Endothelial cell of umbilical vein (primary cell): ENCODE data around the gene ARHGAP10. TPM values are rescaled to one million over a fixed set of nuclear protein-coding genes. Genes with fewer than 3 reads are reported as not detected.
A peak's percentile ranks its signal among the peaks of the same experiment; 100 is the strongest.

Experiments
- BruUV-seq: library from RNA; stranded (reverse); fragments of 400-500 nt; replicated peaks from 2 replicates; lab custom pipeline; 2021; lab: Mats Ljungman, UMichigan
- CTCF ChIA-PET: fragments of 300-600, 350-600 bp; sonication (Branson Sonifier 250); formaldehyde crosslinking; loops from one replicate; lab custom pipeline; 2021; ENCODE audit warnings: antibody characterized with exemption, inconsistent platforms; lab: Charles Lee
- POLR2A ChIA-PET: fragments of 300-600, 350-600 bp; sonication (Branson Sonifier 250); formaldehyde crosslinking; loops from one replicate; lab custom pipeline; 2021; ENCODE audit warnings: antibody characterized with exemption, inconsistent platforms; lab: Charles Lee
- DNase-seq: peaks from one replicate; pipeline ENCODE4 v3.0.0-alpha.2; 2011; ENCODE audit warnings: low read depth, low spot score
- FAIRE-seq: peaks from 2 replicates; lab custom pipeline; 2011; peaks lifted over from hg19 to GRCh38; lab: Jason Lieb, UNC
- H2AFZ ChIP-seq: 2 replicates; pipeline ENCODE4 v1.6.0; 2012; ENCODE audit warnings: low read depth, low read length, control low read depth, inconsistent platforms
- H3K27ac ChIP-seq: 2 replicates; pipeline ENCODE4 v1.5.1; 2011; ENCODE audit warnings: low read depth, mild to moderate bottlenecking, control low read depth, low read length, moderate library complexity; ENCODE audit not compliant: insufficient read depth
- H3K27me3 ChIP-seq, 2 experiments: 2 replicates each; pipeline versions ENCODE4 v1.6.0 to v1.6.1; 2011; ENCODE audit warnings: low read length in 2 of 2, mixed read lengths in 1 of 2; ENCODE audit not compliant: control insufficient read depth in 2 of 2, insufficient read depth in 2 of 2
- H3K36me3 ChIP-seq, 2 experiments: 2 replicates in 1 of 2; 3 replicates in 1 of 2; pipeline ENCODE4 v1.5.1; 2011; ENCODE audit warnings: low read length in 2 of 2, mild to moderate bottlenecking in 1 of 2, moderate library complexity in 1 of 2; ENCODE audit not compliant: control insufficient read depth in 2 of 2, insufficient read depth in 2 of 2; ENCODE audit errors: extremely low read depth in 1 of 2
- H3K4me1 ChIP-seq: 3 replicates; pipeline ENCODE4 v1.5.1; 2011; ENCODE audit warnings: mild to moderate bottlenecking, low read length; ENCODE audit not compliant: control insufficient read depth, insufficient read depth; ENCODE audit errors: extremely low read depth
- H3K4me2 ChIP-seq: 2 replicates; pipeline ENCODE4 v1.6.1; 2011; ENCODE audit warnings: low read length, control low read depth, mixed read lengths; ENCODE audit not compliant: insufficient read depth
- H3K4me3 ChIP-seq, 3 experiments: fragments of 200-600 bp in 1 of 3; sonication (generic), shearing (Covaris generic) in 1 of 3; replicated peaks in 1 of 3; 2 replicates each; pipeline ENCODE4 v1.5.1; 2011 to 2016; ENCODE audit warnings: control low read depth in 3 of 3, low read length in 3 of 3, mild to moderate bottlenecking in 2 of 3, inconsistent platforms in 1 of 3, low read depth in 1 of 3, moderate library complexity in 1 of 3; ENCODE audit not compliant: insufficient read depth in 1 of 3
- H3K79me2 ChIP-seq: 2 replicates; pipeline ENCODE4 v1.6.0; 2012; ENCODE audit warnings: low read length, inconsistent platforms; ENCODE audit not compliant: control insufficient read depth, insufficient read depth
- H3K9ac ChIP-seq: replicated peaks from 2 replicates; pipeline ENCODE3; 2011; ENCODE audit warnings: low read length, control low read depth; ENCODE audit not compliant: insufficient read depth; ENCODE audit errors: extremely low read depth
- H3K9me1 ChIP-seq: replicated peaks from 3 replicates; pipeline ENCODE4 v1.6.0; 2011; ENCODE audit warnings: mild to moderate bottlenecking, low read length; ENCODE audit not compliant: control insufficient read depth, insufficient read depth; ENCODE audit errors: extremely low read depth
- H3K9me3 ChIP-seq: replicated peaks from 2 replicates; pipeline ENCODE4 v1.5.1; 2012; ENCODE audit warnings: low read length, inconsistent platforms; ENCODE audit not compliant: control insufficient read depth, insufficient read depth
- H4K20me1 ChIP-seq: replicated peaks from 2 replicates; pipeline ENCODE3; 2011; ENCODE audit warnings: mild to moderate bottlenecking, low read length; ENCODE audit not compliant: control insufficient read depth, insufficient read depth; ENCODE audit errors: extremely low read depth
- EZH2 ChIP-seq: IDR thresholded peaks from 2 replicates; pipeline ENCODE4 v1.6.1; 2012; ENCODE audit warnings: borderline replicate concordance, low read depth, mild to moderate bottlenecking, moderate library complexity, low read length, inconsistent platforms; ENCODE audit not compliant: severe bottlenecking
- FOS ChIP-seq: IDR thresholded peaks from 2 replicates; pipeline ENCODE4 v1.6.1; 2011; ENCODE audit warnings: mild to moderate bottlenecking, low read length, moderate library complexity, borderline replicate concordance; ENCODE audit not compliant: insufficient read depth
- GATA2 ChIP-seq: IDR thresholded peaks from 2 replicates; pipeline ENCODE4 v1.7.0; 2011; ENCODE audit warnings: low read depth, mild to moderate bottlenecking, moderate library complexity, mixed read lengths, low read length; ENCODE audit not compliant: insufficient read length, insufficient read depth
- JUN ChIP-seq: IDR thresholded peaks from 2 replicates; pipeline ENCODE4 v1.6.1; 2011; ENCODE audit warnings: borderline replicate concordance, low read depth; ENCODE audit not compliant: insufficient read length, insufficient read depth
- MYC ChIP-seq: IDR thresholded peaks from one replicate; pipeline ENCODE4 v1.6.1; 2011; ENCODE audit warnings: mild to moderate bottlenecking, low read depth, low read length
- POLR2A ChIP-seq: IDR thresholded peaks from 2 replicates; pipeline ENCODE4 v1.6.1; 2012; ENCODE audit warnings: low read depth, mild to moderate bottlenecking, control low read depth, low read length
- POLR2AphosphoS5 ChIP-seq: IDR thresholded peaks from 2 replicates; pipeline ENCODE4 v1.6.1; 2012; ENCODE audit warnings: low read depth, mild to moderate bottlenecking, control low read depth, low read length, moderate library complexity; ENCODE audit not compliant: insufficient read depth
- dilution Hi-C: fragments of 300-500 bp; cut with MboI; formaldehyde crosslinking; loops from one replicate; pipeline ENCODE4 v1.15.0; 2019; ENCODE audit warnings: low sequenced_read_pairs; ENCODE audit not compliant: extremely low pct_ligation_motif_present
- intact Hi-C: fragments of 100-400 bp; cut with micrococcal nuclease; formaldehyde crosslinking; loops from one replicate; pipeline ENCODE4 v1.10.0; 2022
- polyA plus RNA-seq, 4 experiments: library from polyadenylated mRNA; depleted of rRNA in 3 of 4; stranded (reverse) in 3 of 4; unstranded in 1 of 4; fragments of >200 nt; gene quantifications; 2 replicates each; pipeline versions ENCODE4 v1.2.1 to v1.2.3, GENCODE V29; 2011 to 2012; ENCODE audit warnings: missing spikeins in 1 of 4
- total RNA-seq: library from RNA; stranded (reverse); gene quantifications from 2 replicates; pipeline ENCODE4 v1.2.3, GENCODE V29; 2021
- TF ChIP-seq, protein P1 (sequence below), 2 donors: IDR thresholded peaks; 1 replicate in 1 of 2; 2 replicates in 1 of 2; pipeline ENCODE4 v1.5.1; 2011; ENCODE audit warnings: low read length in 2 of 2, mild to moderate bottlenecking in 2 of 2, moderate library complexity in 2 of 2, control low read depth in 1 of 2, inconsistent platforms in 1 of 2, low read depth in 1 of 2; ENCODE audit not compliant: insufficient read depth in 1 of 2; ENCODE audit errors: extremely low read depth in 1 of 2
- TF ChIP-seq, protein P2 (sequence below): IDR thresholded peaks from 2 replicates; pipeline ENCODE4 v1.6.1; 2011; ENCODE audit not compliant: insufficient read depth, insufficient read length

Gene ARHGAP10
- total and polyA plus RNA-seq, 2 donors (not counting 3 experiments of a cell fraction or from before 2014, with no cell fraction given): 20.4 to 36.7 TPM

DNA sequence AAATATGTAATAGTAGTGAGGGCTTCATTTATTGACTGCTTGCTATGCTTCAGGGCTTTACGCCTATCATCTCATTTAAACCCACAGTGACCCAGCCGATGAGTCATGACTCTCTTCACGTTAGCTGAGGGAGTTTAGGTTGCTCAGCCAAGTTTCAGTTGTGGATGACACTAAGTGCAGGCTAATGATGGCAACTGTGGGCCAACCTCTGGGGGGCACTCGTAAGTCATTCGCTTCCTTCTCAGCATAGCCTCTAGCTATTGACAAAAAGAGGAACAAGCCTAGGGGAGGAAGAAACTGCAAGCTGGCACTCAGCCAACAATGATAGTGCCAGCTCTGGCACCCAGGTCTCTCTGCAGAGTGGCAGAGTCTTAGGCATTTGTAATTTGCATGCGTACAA lies 325.0 kb downstream of the ARHGAP10 start:
- intact Hi-C loops: loop anchor here (5.0 kb wide), 1 partner anchor 385 kb away; the partner anchor contains the start of gene NR3C2
- H3K9me1 ChIP-seq: no peaks in the 10 kb centered on the region
- H3K4me2 ChIP-seq: no peak overlapping the region
- no peaks in the 10 kb centered on the region for H3K4me1 ChIP-seq
- no peaks in the 10 kb centered on the region for H4K20me1 ChIP-seq
- H3K9me3 ChIP-seq: no peaks in the 10 kb centered on the region
- CTCF ChIA-PET: interaction anchor here (1.0 to 1.7 kb wide), 3 partner anchors 9 to 974 kb away, joined by 3 to 4 read pairs (median 3); no protein-coding TSS in a partner anchor
- no peak overlapping the region for H3K9ac ChIP-seq
- H2AFZ ChIP-seq: no peak overlapping the region
- no peaks in the 10 kb centered on the region for H3K27me3 ChIP-seq
- H3K27ac ChIP-seq: no peak overlapping the region
- DNase-seq: peak; percentile 25
- dilution Hi-C loops: no loop called here
- BruUV-seq: no TSS peak
- no peak overlapping the region for H3K4me3 ChIP-seq
- TF ChIP-seq POLR2AphosphoS5 (no peak), FOS (peak; percentile 55), MYC (no peak)
- H3K36me3 ChIP-seq: no peaks in the 10 kb centered on the region
- H3K79me2 ChIP-seq: no peaks in the 10 kb centered on the region
- POLR2A ChIA-PET: interaction anchor here (0.7 kb wide), 1 partner anchor 27 kb away, joined by 3 read pairs; no protein-coding TSS in a partner anchor
- peak; percentile 59 for FAIRE-seq

- dilution Hi-C loops (no loop called here), intact Hi-C loops (loop anchor here (5.0 kb wide), 1 partner anchor 385 kb away; the partner anchor contains the start of gene NR3C2)
- CTCF ChIA-PET: interaction anchor here (1.0 kb wide), 1 partner anchor 974 kb away, joined by 3 read pairs; no protein-coding TSS in a partner anchor
- FAIRE-seq (no peak), DNase-seq (no peak)
- Histone ChIP-seq H3K9me1 (no peaks in the 10 kb centered on the region), H3K9ac (no peak overlapping the region), H3K27me3 (no peaks in the 10 kb centered on the region), H3K4me2 (no peak overlapping the region), H3K36me3 (no peaks in the 10 kb centered on the region), H3K27ac (no peak overlapping the region), H4K20me1 (no peaks in the 10 kb centered on the region), H3K9me3 (no peaks in the 10 kb centered on the region), H3K4me3 (no peak overlapping the region), H2AFZ (no peak overlapping the region), H3K79me2 (no peaks in the 10 kb centered on the region), H3K4me1 (no peaks in the 10 kb centered on the region)
- no TSS peak for BruUV-seq
- TF ChIP-seq EZH2 (no peak), POLR2AphosphoS5 (no peak), POLR2A (no peak), JUN (no peak), MYC (no peak), GATA2 (no peak), FOS (no peak)
- TF ChIP-seq, protein P1, sequence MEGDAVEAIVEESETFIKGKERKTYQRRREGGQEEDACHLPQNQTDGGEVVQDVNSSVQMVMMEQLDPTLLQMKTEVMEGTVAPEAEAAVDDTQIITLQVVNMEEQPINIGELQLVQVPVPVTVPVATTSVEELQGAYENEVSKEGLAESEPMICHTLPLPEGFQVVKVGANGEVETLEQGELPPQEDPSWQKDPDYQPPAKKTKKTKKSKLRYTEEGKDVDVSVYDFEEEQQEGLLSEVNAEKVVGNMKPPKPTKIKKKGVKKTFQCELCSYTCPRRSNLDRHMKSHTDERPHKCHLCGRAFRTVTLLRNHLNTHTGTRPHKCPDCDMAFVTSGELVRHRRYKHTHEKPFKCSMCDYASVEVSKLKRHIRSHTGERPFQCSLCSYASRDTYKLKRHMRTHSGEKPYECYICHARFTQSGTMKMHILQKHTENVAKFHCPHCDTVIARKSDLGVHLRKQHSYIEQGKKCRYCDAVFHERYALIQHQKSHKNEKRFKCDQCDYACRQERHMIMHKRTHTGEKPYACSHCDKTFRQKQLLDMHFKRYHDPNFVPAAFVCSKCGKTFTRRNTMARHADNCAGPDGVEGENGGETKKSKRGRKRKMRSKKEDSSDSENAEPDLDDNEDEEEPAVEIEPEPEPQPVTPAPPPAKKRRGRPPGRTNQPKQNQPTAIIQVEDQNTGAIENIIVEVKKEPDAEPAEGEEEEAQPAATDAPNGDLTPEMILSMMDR (IDR thresholded peaks at IDR 0.05; ENCODE audit: extremely low read depth in 1 of 2, insufficient read depth in 1 of 2, low read depth in 1 of 2, low read length in 2 of 2): no peak
- TF ChIP-seq, protein P2, sequence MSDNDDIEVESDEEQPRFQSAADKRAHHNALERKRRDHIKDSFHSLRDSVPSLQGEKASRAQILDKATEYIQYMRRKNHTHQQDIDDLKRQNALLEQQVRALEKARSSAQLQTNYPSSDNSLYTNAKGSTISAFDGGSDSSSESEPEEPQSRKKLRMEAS: no peak
- POLR2A ChIA-PET: no interaction called here
Observed at GRCh38 chr4:148057516-148057915, 325.6 kb downstream of the ARHGAP10 start.
